NCI-H460 (cell line): ENCODE results near the gene TRMT1. TPM values are rescaled to one million over a fixed set of nuclear protein-coding genes. Genes with fewer than 3 reads are reported as not detected.

Source experiments
- DNase-seq: peaks from one replicate; pipeline ENCODE4 v3.0.0-alpha.2; 2016; ENCODE audit warnings: low read depth; ENCODE audit errors: extremely low read depth
- total RNA-seq: library from RNA; depleted of rRNA; stranded (reverse); fragments of >200 nt; shearing (Covaris generic); gene quantifications from 2 replicates; pipeline ENCODE4 v1.2.3, GENCODE V29; 2014; rRNA removed

Gene TRMT1
- total RNA-seq, 1 experiment from 2014 or later: 42.8 TPM

DNA sequence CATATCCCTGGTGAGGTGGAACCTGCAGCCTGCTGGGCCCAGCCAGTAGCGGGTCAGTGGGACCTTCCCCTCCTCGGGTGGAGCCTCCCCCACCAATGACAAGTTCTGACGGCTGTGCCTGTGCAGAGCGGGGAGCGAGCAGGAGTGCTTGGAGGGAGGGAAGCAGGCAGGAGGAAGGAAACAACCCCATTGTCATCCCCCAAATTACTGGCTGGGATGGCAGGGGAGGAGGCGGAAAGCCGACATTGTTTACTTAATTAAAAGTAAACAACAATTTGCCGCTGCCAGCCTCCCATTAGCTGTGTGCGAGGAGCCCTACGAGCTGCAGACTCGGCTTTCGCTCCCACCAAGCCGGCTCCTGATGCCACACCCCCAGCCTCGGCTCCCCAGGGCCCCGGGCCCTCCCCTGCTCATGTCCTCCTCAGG, 59.4 kb downstream of the TRMT1 start:
- no peak for DNase-seq

DNA sequence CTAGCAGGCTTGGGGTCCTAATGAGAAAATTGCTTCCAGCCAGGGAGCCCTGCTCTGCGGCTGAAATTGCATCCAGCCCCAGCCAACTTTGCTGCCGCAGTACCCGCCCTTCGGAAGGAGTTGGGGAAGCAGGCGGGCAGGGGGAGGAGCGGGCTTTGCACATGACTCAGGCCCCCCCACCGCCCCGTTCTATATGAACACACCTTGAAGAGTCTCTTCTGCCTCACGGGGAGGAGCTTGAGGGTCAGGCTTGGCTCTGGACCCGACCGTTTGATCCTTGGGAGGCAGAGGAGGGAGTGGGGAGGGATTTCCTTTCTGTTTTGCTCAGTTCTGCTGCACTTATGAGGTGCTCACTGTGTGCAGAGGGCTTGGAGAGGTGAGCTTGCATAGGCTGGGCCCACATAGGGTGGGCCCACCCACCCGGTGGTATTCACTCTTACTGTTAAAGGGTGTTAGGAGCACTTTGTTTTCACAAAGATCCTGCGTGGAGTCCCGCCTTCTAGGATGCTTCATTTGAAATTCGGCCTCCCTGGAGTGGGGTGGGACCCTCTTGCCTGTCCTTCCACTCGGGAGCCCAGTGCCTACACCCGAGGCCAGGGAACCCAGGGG, 60.4 kb downstream of the TRMT1 start:
- DNase-seq: no peak

DNA sequence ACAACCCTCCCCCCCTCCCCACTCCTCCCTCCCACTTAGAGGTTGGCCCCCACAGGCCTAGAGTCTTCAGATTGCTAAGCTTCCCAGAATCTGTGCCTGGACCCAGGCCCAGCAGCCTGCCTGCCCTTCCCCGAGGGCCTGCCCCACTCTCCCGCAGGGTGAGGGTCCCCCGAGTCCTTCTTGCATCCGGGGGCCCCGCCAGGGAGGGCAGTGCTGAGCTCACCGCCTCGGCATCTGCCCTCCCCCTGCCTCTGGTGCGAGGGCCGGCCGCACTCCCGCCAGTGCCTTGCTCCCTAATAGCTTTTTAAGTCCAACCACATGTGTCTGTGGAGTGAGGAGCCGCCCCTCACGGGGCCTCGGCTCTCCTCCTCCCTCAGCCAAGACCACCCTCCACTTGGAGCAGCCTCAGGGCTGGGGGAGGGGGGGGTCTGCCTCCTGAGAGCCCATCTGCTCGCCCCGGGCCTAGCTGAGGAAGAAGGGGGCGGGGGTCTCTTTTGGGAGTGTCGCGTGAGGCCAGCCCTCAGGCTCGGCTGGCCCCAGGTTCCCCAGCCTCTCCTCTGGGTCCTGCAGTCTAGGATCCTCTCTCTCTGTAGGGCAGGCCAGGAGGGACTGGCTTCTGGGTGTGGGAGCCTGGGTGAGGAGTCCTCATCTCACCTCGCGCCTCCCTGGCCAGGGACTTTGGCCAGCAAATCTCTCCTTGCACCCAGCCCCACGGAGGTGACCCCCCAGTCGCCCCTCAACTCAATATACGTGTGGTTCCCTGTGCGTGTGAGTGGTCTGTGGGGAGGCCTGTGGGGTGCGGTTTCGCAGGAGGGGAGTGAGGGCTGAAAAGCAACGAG, 61.1 kb downstream of the TRMT1 start:
- DNase-seq: no peak

Other genes with a start within 250 kb of the TRMT1 start
- 24.5 and 26.8 TPM in 2 replicates for gene DNASE2, start 235.3 kb downstream of the TRMT1 start, total RNA-seq
- 0.52 and 1.3 TPM in 2 replicates for gene KLF1, start 229.5 kb downstream of the TRMT1 start, total RNA-seq
- gene GCDH, start 225.6 kb downstream of the TRMT1 start, total RNA-seq: 5.5 and 5.8 TPM in 2 replicates
- gene SYCE2, start 197.4 kb downstream of the TRMT1 start, total RNA-seq: 0.37 TPM in 1 of 2 replicates, not detected in the other
- 45.7 and 46.9 TPM in 2 replicates for gene FARSA, start 183.0 kb downstream of the TRMT1 start, total RNA-seq
- 378 and 410 TPM in 2 replicates for gene CALR, start 178.1 kb downstream of the TRMT1 start, total RNA-seq
- 165 and 189 TPM in 2 replicates for gene RAD23A, start 170.9 kb downstream of the TRMT1 start, total RNA-seq
- 24.7 and 27.4 TPM in 2 replicates for gene GADD45GIP1, start 159.5 kb downstream of the TRMT1 start, total RNA-seq
- not detected in 2 replicates for gene DAND5, start 147.2 kb downstream of the TRMT1 start, total RNA-seq
- 5.2 and 8.2 TPM in 2 replicates for gene NFIX, start 121.3 kb downstream of the TRMT1 start, total RNA-seq
- gene LYL1, start 13.9 kb downstream of the TRMT1 start, total RNA-seq: 1.4 and 2.7 TPM in 2 replicates
- gene NACC1, start 1.5 kb upstream of the TRMT1 start, total RNA-seq: 32.0 and 35.3 TPM in 2 replicates
- gene STX10, start 33.6 kb upstream of the TRMT1 start, total RNA-seq: 49.9 and 58.8 TPM in 2 replicates
- 35.3 and 43.7 TPM in 2 replicates for gene IER2, start 33.7 kb upstream of the TRMT1 start, total RNA-seq